Smooth muscle cell (in vitro differentiated cells): Measurements from ENCODE around the gene TICAM1. TPM values are rescaled to one million over a fixed set of nuclear protein-coding genes. Genes with fewer than 3 reads are reported as not detected.
"Not testable (repeated sequence)": the region's sequence is repeated elsewhere in the genome, so short reads cannot be mapped to it uniquely, and the experiment has no call there.

Experiments
- DNase-seq: peaks from one replicate; lab custom pipeline; 2025; ENCODE audit not compliant: unreplicated experiment; lab: John Stamatoyannopoulos, UW
- H2AFZ ChIP-seq: fragments of 200-600 bp; sonication (generic); 2 replicates; pipeline ENCODE4 v1.6.0; 2016; ENCODE audit warnings: antibody characterized with exemption, low read depth, mild to moderate bottlenecking
- H3F3A ChIP-seq: fragments of 200-600 bp; sonication (generic); 2 replicates; pipeline ENCODE4 v1.6.0; 2017; ENCODE audit warnings: antibody characterized with exemption, low read depth
- H3K27ac ChIP-seq: fragments of 200-600 bp; sonication (generic); 2 replicates; pipeline ENCODE4 v1.5.1; 2016; ENCODE audit warnings: low read depth, mild to moderate bottlenecking
- H3K27me3 ChIP-seq: fragments of 200-600 bp; sonication (generic); 2 replicates; pipeline ENCODE4 v1.6.1; 2016; ENCODE audit warnings: low read depth, mild to moderate bottlenecking
- H3K36me3 ChIP-seq: fragments of 200-600 bp; sonication (generic); 2 replicates; pipeline ENCODE4 v1.5.1; 2016; ENCODE audit warnings: low read depth
- H3K4me1 ChIP-seq: fragments of 200-600 bp; sonication (generic); 2 replicates; pipeline ENCODE4 v1.5.1; 2016; ENCODE audit warnings: low read depth
- H3K4me2 ChIP-seq: fragments of 200-600 bp; sonication (generic); 2 replicates; pipeline ENCODE4 v1.6.0; 2016; ENCODE audit warnings: mild to moderate bottlenecking
- H3K4me3 ChIP-seq: fragments of 200-600 bp; sonication (generic); 2 replicates; pipeline ENCODE4 v1.5.1; 2016; ENCODE audit warnings: mild to moderate bottlenecking
- H3K79me2 ChIP-seq: fragments of 200-600 bp; sonication (generic); 2 replicates; pipeline ENCODE4 v1.6.0; 2016; ENCODE audit warnings: low read depth, mild to moderate bottlenecking
- H3K9ac ChIP-seq: fragments of 200-600 bp; sonication (generic); 2 replicates; pipeline ENCODE4 v1.6.0; 2016; ENCODE audit warnings: low read depth
- H3K9me3 ChIP-seq: fragments of 200-600 bp; sonication (generic); replicated peaks from 2 replicates; pipeline ENCODE4 v1.5.1; 2016; ENCODE audit warnings: low read depth
- H4K20me1 ChIP-seq: fragments of 200-600 bp; sonication (generic); 2 replicates; pipeline ENCODE4 v1.6.0; 2016; ENCODE audit warnings: low read depth
- WGBS: methylation state at CpG from one replicate; pipeline ENCODE4 v1.1.7; 2016; ENCODE audit warnings: low lambda C conversion rate; 5-methylcytosine and 5-hydroxymethylcytosine counted together
- polyA plus RNA-seq: library from polyadenylated mRNA; unstranded; fragments of >200 nt; fragmentation: Nextera tagmentation; extraction: Ambion mirVana; gene quantifications from 2 replicates; pipeline ENCODE4 v1.2.1, GENCODE V29; 2016
- total RNA-seq: library from RNA; depleted of rRNA; stranded (reverse); fragments of >200 nt; gene quantifications from 2 replicates; pipeline ENCODE4 v1.2.3, GENCODE V29; 2014
- TF ChIP-seq, protein P1 (sequence below): fragments of 200-600 bp; sonication (generic); IDR thresholded peaks from 2 replicates; pipeline ENCODE4 v1.5.1; 2017; ENCODE audit warnings: borderline replicate concordance, mild to moderate bottlenecking, antibody characterized with exemption; ENCODE audit not compliant: insufficient read depth, poor library complexity, severe bottlenecking

TICAM1 gene
- total and polyA plus RNA-seq, 2 experiments from 2014 or later = 3.5 to 13.9 TPM

DNA sequence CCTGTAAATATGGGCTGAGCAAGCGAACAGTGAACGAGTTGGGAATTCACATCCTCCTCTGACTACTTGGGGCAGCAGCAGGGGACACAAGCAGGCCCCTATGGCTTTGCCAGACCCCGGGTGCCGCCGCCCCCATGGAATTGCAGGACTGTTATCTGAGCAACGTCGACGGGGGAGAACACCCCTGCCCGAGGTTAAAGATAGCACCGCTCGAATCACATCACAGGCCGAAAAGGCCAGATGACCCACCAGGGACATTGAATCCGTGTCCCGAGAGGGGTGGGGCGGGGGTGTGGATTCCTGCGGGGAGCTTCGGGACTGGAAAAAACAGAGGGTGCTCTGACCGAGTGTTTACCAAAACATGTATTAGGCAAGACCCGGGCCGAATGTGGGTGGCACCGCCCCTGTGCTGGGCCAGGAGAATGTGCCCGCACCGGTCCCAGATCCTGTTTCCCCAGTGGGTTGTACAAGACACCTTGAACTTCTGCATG, 30.9 kb downstream of the TICAM1 start:
- Histone ChIP-seq H3F3A (no peaks in the 10 kb centered on the region), H3K36me3 (no peaks in the 10 kb centered on the region), H2AFZ (no peak overlapping the region), H4K20me1 (no peaks in the 10 kb centered on the region), H3K4me3 (no peak overlapping the region), H3K9me3 (no peaks in the 10 kb centered on the region), H3K4me2 (no peak overlapping the region), H3K27me3 (no peaks in the 10 kb centered on the region), H3K4me1 (no peaks in the 10 kb centered on the region), H3K9ac (no peak overlapping the region), H3K79me2 (peaks cover 5% of the 10 kb centered on the region), H3K27ac (no peak overlapping the region)
- WGBS = 73% methylated on average over 23 of the region's 23 CpGs
- no peak for DNase-seq
- TF ChIP-seq, protein P1, sequence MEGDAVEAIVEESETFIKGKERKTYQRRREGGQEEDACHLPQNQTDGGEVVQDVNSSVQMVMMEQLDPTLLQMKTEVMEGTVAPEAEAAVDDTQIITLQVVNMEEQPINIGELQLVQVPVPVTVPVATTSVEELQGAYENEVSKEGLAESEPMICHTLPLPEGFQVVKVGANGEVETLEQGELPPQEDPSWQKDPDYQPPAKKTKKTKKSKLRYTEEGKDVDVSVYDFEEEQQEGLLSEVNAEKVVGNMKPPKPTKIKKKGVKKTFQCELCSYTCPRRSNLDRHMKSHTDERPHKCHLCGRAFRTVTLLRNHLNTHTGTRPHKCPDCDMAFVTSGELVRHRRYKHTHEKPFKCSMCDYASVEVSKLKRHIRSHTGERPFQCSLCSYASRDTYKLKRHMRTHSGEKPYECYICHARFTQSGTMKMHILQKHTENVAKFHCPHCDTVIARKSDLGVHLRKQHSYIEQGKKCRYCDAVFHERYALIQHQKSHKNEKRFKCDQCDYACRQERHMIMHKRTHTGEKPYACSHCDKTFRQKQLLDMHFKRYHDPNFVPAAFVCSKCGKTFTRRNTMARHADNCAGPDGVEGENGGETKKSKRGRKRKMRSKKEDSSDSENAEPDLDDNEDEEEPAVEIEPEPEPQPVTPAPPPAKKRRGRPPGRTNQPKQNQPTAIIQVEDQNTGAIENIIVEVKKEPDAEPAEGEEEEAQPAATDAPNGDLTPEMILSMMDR = no peak

DNA sequence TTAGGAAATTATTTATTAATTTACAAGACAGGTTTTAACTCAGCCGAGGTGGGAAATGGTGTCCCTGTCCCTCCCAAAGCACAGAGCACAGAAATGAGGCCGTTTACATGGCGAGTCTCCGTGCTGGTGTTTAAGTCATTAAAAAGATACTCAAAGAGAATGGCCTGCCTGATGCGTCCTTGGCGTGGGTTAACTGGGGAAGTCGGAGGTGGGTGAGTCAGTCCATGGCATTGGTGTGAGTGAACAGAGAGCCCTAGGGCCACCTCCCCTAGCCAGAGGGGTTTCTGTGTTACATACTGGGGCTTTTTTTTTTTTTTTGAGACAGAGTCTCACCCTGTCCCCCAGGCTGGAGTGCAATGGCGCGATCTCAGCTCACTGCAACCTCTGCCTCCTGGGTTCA, 36.1 kb downstream of the TICAM1 start:
- peaks cover 35% of the 10 kb centered on the region for H3K79me2 ChIP-seq
- no peak for DNase-seq
- no peak overlapping the region for H3K4me2 ChIP-seq
- no peak overlapping the region for H2AFZ ChIP-seq
- H3K4me3 ChIP-seq = no peak overlapping the region
- H3K9me3 ChIP-seq = no peaks in the 10 kb centered on the region
- no peak overlapping the region for H3K9ac ChIP-seq
- TF ChIP-seq, protein P1 = no peak
- no peaks in the 10 kb centered on the region for H3K27me3 ChIP-seq
- H3K27ac ChIP-seq = no peak overlapping the region
- H3K36me3 ChIP-seq = no peaks in the 10 kb centered on the region
- no peaks in the 10 kb centered on the region for H3F3A ChIP-seq
- no peaks in the 10 kb centered on the region for H4K20me1 ChIP-seq
- 76% methylated on average over 9 of the region's 9 CpGs for whole genome bisulfite sequencing
- peaks cover 5% of the 10 kb centered on the region for H3K4me1 ChIP-seq

DNA sequence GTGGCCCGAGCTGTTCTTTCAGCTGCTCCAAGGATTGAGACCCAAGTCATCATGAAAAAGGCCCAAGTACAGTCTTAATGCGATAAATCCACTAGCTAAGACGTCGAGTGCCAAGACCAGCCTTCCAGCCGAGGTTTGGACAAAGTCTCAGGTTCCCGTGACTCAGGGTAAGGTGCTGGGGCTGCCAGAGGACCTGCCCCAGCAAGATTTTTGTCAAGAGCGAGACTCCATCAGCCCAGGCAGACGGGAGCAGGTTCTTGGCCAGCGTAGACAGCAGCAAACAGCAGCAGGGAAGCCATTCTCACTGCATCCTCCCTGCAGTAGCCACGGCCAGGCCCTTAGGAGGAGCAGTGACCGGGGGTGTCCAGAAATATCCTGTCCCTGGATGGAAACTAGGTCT, 36.5 kb downstream of the TICAM1 start:
- H3K9ac ChIP-seq = no peak overlapping the region
- peaks cover 5% of the 10 kb centered on the region for H3K4me1 ChIP-seq
- TF ChIP-seq, protein P1 = no peak
- no peak overlapping the region for H3K4me2 ChIP-seq
- no peaks in the 10 kb centered on the region for H3K9me3 ChIP-seq
- no peak for DNase-seq
- no peaks in the 10 kb centered on the region for H4K20me1 ChIP-seq
- no peaks in the 10 kb centered on the region for H3K27me3 ChIP-seq
- H3K4me3 ChIP-seq = no peak overlapping the region
- 96% methylated on average over 10 of the region's 11 CpGs for WGBS
- H2AFZ ChIP-seq = no peak overlapping the region
- no peaks in the 10 kb centered on the region for H3F3A ChIP-seq
- peaks cover 35% of the 10 kb centered on the region for H3K79me2 ChIP-seq
- H3K36me3 ChIP-seq = no peaks in the 10 kb centered on the region
- H3K27ac ChIP-seq = no peak overlapping the region

DNA sequence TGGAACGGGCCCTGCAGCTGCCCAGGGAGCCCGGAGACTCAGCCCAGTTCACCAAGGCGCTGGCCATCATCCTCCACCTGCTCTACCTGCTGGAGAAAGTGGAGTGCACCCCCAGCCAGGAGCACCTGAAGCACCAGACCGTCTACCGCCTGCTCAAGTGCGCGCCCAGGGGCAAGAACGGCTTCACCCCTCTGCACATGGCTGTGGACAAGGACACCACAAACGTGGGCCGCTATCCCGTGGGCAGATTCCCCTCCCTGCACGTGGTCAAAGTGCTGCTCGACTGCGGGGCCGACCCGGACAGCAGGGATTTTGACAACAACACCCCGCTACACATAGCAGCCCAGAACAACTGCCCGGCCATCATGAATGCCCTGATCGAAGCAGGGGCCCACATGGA, 38.2 kb downstream of the TICAM1 start:
- peaks cover 35% of the 10 kb centered on the region for H3K79me2 ChIP-seq
- not testable (repeated sequence) for H3F3A ChIP-seq, DNase-seq, H3K4me2 ChIP-seq, H3K4me3 ChIP-seq, H3K4me1 ChIP-seq, H3K9ac ChIP-seq, H2AFZ ChIP-seq, H4K20me1 ChIP-seq, H3K9me3 ChIP-seq, H3K36me3 ChIP-seq, H3K27me3 ChIP-seq, H3K27ac ChIP-seq
- WGBS = 95% methylated on average over 18 of the region's 19 CpGs

DNA sequence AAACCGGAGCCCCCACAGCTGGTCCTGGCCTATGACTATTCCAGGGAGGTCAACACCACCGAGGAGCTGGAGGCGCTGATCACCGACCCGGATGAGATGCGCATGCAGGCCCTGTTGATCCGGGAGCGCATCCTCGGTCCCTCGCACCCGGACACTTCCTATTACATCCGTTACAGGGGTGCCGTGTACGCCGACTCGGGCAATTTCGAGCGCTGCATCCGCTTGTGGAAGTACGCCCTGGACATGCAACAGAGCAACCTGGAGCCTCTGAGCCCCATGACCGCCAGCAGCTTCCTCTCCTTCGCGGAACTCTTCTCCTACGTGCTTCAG, 38.7 kb downstream of the TICAM1 start:
- WGBS = 97% methylated on average over 24 of the region's 24 CpGs
- Histone ChIP-seq H3K4me3 (peak overlapping the region; percentile 91), H3K4me2 (peak overlapping the region; percentile 98), H3K79me2 (peaks cover 35% of the 10 kb centered on the region)
- H3K9ac ChIP-seq, H3K4me1 ChIP-seq, H2AFZ ChIP-seq, H3K27me3 ChIP-seq, DNase-seq, H3K9me3 ChIP-seq, H3K27ac ChIP-seq, H3F3A ChIP-seq, H4K20me1 ChIP-seq, H3K36me3 ChIP-seq: not testable (repeated sequence)

DNA sequence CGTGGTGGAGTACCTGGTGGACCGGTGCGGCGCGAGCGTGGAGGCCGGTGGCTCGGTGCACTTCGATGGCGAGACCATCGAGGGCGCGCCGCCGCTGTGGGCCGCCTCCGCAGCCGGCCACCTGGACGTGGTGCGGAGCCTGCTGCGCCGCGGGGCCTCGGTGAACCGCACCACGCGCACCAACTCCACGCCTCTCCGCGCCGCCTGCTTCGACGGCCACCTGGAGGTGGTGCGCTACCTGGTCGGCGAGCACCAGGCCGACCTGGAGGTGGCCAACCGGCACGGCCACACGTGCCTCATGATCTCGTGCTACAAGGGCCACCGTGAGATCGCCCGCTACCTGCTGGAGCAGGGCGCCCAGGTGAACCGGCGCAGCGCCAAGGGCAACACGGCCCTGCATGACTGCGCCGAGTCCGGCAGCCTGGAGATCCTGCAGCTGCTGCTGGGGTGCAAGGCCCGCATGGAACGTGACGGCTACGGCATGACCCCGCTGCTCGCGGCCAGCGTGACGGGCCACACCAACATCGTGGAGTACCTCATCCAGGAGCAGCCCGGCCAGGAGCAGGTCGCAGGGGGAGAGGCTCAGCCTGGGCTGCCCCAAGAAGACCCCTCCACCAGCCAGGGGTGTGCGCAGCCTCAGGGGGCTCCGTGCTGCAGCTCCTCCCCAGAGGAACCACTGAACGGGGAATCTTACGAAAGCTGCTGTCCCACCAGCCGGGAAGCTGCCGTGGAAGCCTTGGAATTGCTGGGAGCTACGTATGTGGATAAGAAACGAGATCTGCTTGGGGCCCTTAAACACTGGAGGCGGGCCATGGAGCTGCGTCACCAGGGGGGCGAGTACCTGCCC, 39.3 kb downstream of the TICAM1 start:
- peak overlapping the region; percentile 98 for H3K4me2 ChIP-seq
- peaks cover 35% of the 10 kb centered on the region for H3K79me2 ChIP-seq
- H3K27ac ChIP-seq = peak overlapping the region; percentile 88
- WGBS = 14% methylated on average over 68 of the region's 75 CpGs
- H3K4me1 ChIP-seq, H3K27me3 ChIP-seq, H3F3A ChIP-seq, DNase-seq, H3K9me3 ChIP-seq, H4K20me1 ChIP-seq, H3K36me3 ChIP-seq: not testable (repeated sequence)
- H3K4me3 ChIP-seq = peak overlapping the region; percentile 91
- peak overlapping the region; percentile 99 for H3K9ac ChIP-seq
- H2AFZ ChIP-seq = peak overlapping the region; percentile 82
